Measurements from ENCODE around the gene RPL36AL.

- no peak for TF ChIP-seq EZH2 (IDR thresholded peaks at IDR 0.05)
- TF ChIP-seq POLR2AphosphoS5 (IDR thresholded peaks at IDR 0.05; ENCODE audit: borderline replicate concordance, low read depth, low read length), result no peak
Measured at GRCh38 chr14:49612251-49612650, 8.2 kb downstream of the RPL36AL start.
